Uterus (tissue), 2 donors: Measurements from ENCODE around the gene PDE6B.

ENCODE experiments used
- POLR2A ChIP-seq, 2 donors: fragments of 450-650 bp; IDR thresholded peaks; one replicate each; pipeline ENCODE4 v1.6.1; 2016; ENCODE audit warnings: antibody characterized with exemption in 2 of 2, mild to moderate bottlenecking in 1 of 2, moderate library complexity in 1 of 2
- TF ChIP-seq, protein P1 (sequence below), 4 experiments: fragments of 200-600 bp in 2 of 4; fragments of 450-650 bp in 2 of 4; sonication (generic) in 2 of 4; IDR thresholded peaks; one replicate each; pipeline ENCODE4 v1.5.1; 2016 to 2019; ENCODE audit warnings: antibody characterized with exemption in 4 of 4, mild to moderate bottlenecking in 2 of 4, moderate library complexity in 1 of 4

GRCh38 chr4:634599-634985 is 9.2 kb downstream of the PDE6B start:
- TF ChIP-seq, protein P1, sequence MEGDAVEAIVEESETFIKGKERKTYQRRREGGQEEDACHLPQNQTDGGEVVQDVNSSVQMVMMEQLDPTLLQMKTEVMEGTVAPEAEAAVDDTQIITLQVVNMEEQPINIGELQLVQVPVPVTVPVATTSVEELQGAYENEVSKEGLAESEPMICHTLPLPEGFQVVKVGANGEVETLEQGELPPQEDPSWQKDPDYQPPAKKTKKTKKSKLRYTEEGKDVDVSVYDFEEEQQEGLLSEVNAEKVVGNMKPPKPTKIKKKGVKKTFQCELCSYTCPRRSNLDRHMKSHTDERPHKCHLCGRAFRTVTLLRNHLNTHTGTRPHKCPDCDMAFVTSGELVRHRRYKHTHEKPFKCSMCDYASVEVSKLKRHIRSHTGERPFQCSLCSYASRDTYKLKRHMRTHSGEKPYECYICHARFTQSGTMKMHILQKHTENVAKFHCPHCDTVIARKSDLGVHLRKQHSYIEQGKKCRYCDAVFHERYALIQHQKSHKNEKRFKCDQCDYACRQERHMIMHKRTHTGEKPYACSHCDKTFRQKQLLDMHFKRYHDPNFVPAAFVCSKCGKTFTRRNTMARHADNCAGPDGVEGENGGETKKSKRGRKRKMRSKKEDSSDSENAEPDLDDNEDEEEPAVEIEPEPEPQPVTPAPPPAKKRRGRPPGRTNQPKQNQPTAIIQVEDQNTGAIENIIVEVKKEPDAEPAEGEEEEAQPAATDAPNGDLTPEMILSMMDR (IDR thresholded peaks at IDR 0.05) = no peak
- TF ChIP-seq POLR2A (IDR thresholded peaks at IDR 0.05) = no peak
